BJ (cell line): ENCODE measurements around the gene PRRG2. TPM values are rescaled to one million over a fixed set of nuclear protein-coding genes. Genes with fewer than 3 reads are reported as not detected.
"Not testable (repeated sequence)": the region's sequence is repeated elsewhere in the genome, so short reads cannot be mapped to it uniquely, and the experiment has no call there.

Source experiments
- CTCF ChIA-PET: fragments of 350-600 bp; formaldehyde crosslinking; extraction: SDS; loops from one replicate; lab custom pipeline; 2021; ENCODE audit warnings: antibody characterized with exemption, inconsistent platforms; lab: Yijun Ruan, JAX
- POLR2A ChIA-PET: fragments of 300-600 bp; sonication (Branson Sonifier 250); formaldehyde crosslinking; extraction: SDS; loops from one replicate; lab custom pipeline; 2021; ENCODE audit warnings: antibody characterized with exemption; lab: Charles Lee
- DNase-seq: peaks from one replicate; pipeline ENCODE4 v3.0.0-alpha.2; 2011; ENCODE audit warnings: low read depth
- H3K27me3 ChIP-seq: 2 replicates; pipeline ENCODE4 v1.6.0; 2011; ENCODE audit warnings: low read length; ENCODE audit not compliant: control insufficient read depth, insufficient read depth
- H3K36me3 ChIP-seq: 2 replicates; pipeline ENCODE4 v1.5.1; 2011; ENCODE audit warnings: low read length; ENCODE audit not compliant: control insufficient read depth, insufficient read depth
- H3K4me3 ChIP-seq: 2 replicates; pipeline ENCODE4 v1.5.1; 2011; ENCODE audit warnings: low read depth, mild to moderate bottlenecking, control low read depth, low read length
- CTCF ChIP-seq: IDR thresholded peaks from 2 replicates; pipeline ENCODE4 v1.5.1; 2011; ENCODE audit warnings: low read depth, mild to moderate bottlenecking, control low read depth, inconsistent platforms, low read length, moderate library complexity; ENCODE audit not compliant: insufficient read depth
- polyA plus RNA-seq: library from polyadenylated mRNA; depleted of rRNA; stranded (reverse); fragments of >200 nt; gene quantifications from 2 replicates; pipeline ENCODE4 v1.2.3, GENCODE V29; 2011

PRRG2 gene
- polyA plus RNA-seq, 1 experiment, result 0.12 TPM

- POLR2A ChIA-PET, result no interaction called here
Measured at GRCh38 chr19:49613374-49613773, 32.3 kb downstream of the PRRG2 start.

GRCh38 chr19:49614096-49614833 is 33.1 kb downstream of the PRRG2 start:
- CTCF ChIA-PET, result no interaction called here

More at GRCh38 chr19:49613374-49613773, 32.3 kb downstream of the PRRG2 start:
- Histone ChIP-seq H3K4me3 (no peak overlapping the region), H3K27me3 (no peaks in the 10 kb centered on the region), H3K36me3 (peaks cover 29% of the 10 kb centered on the region)
- CTCF ChIA-PET, result no interaction called here
- no peak for TF ChIP-seq CTCF
- no peak for DNase-seq

GRCh38 chr19:49615861-49616260 is 34.7 kb downstream of the PRRG2 start:
- ChIA-PET CTCF (no interaction called here), POLR2A (no interaction called here)
- TF ChIP-seq CTCF, result no peak
- Histone ChIP-seq H3K4me3 (no peak overlapping the region), H3K36me3 (peaks cover 28% of the 10 kb centered on the region), H3K27me3 (no peaks in the 10 kb centered on the region)
- DNase-seq, result no peak

More at GRCh38 chr19:49614096-49614833, 33.1 kb downstream of the PRRG2 start:
- no peak overlapping the region for H3K4me3 ChIP-seq
- H3K36me3 ChIP-seq, result peaks cover 28% of the 10 kb centered on the region
- TF ChIP-seq CTCF, result no peak; the same call in 1 of the 2 replicates
- POLR2A ChIA-PET, result no interaction called here
- DNase-seq, result peak; percentile 77
- H3K27me3 ChIP-seq, result no peaks in the 10 kb centered on the region

DNA sequence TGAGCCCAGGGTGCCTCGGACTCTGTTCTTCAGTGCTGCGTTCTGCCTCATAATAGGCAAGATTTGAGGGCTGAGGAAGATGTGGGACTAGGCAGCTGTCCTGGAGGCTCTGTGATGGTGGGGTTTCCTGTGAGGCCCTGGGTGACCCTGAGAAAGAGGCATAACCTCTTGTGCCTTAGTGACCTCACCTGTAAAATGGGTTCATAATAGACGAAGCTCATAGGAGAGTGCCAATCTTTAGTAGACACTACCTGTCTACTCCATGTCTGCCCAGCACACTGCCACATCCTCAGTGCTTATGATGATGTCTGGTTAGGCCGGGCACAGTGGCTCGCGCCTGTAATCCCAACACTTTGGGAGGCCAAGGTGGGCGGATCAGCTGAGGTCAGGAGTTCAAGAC is 35.4 kb downstream of the PRRG2 start:
- DNase-seq, result no peak
- peaks cover 25% of the 10 kb centered on the region for H3K36me3 ChIP-seq
- CTCF ChIA-PET, result interaction anchor here (1.3 kb wide), 1 partner anchor 15 kb away, joined by 4 read pairs; no protein-coding TSS in a partner anchor
- TF ChIP-seq CTCF, result no peak
- no peak overlapping the region for H3K4me3 ChIP-seq
- POLR2A ChIA-PET, result no interaction called here
- H3K27me3 ChIP-seq, result no peaks in the 10 kb centered on the region

GRCh38 chr19:49616945-49617344 is 35.8 kb downstream of the PRRG2 start:
- Histone ChIP-seq H3K36me3 (peaks cover 27% of the 10 kb centered on the region), H3K27me3 (no peaks in the 10 kb centered on the region), H3K4me3 (no peak overlapping the region)
- TF ChIP-seq CTCF, result no peak
- CTCF ChIA-PET, result interaction anchor here (1.3 kb wide), 1 partner anchor 14 kb away, joined by 4 read pairs; no protein-coding TSS in a partner anchor
- POLR2A ChIA-PET, result no interaction called here
- DNase-seq, result no peak

DNA sequence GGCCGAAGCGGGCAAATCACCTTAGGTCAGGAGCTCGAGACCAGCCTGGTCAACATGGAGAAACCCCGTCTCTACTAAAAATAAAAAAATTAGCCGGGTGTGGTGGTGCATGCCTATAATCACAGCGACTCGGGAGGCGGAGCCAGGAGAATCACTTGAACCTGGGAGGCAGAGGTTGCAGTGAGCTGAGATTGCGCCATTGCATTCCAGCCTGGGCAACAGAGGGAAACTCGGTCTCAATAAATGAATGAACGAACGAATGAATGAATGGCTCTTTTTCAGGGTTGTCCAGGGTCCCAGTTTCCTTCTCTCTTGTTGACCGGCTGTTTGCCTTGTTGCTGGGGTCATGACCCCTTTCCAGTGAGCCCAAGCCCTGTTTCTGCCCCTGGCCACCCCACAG is 36.7 kb downstream of the PRRG2 start:
- DNase-seq, H3K27me3 ChIP-seq, H3K4me3 ChIP-seq, CTCF ChIA-PET, POLR2A ChIA-PET: not testable (repeated sequence)
- H3K36me3 ChIP-seq, result peaks cover 27% of the 10 kb centered on the region
